Measurements from ENCODE around the gene MVB12B.

DNA sequence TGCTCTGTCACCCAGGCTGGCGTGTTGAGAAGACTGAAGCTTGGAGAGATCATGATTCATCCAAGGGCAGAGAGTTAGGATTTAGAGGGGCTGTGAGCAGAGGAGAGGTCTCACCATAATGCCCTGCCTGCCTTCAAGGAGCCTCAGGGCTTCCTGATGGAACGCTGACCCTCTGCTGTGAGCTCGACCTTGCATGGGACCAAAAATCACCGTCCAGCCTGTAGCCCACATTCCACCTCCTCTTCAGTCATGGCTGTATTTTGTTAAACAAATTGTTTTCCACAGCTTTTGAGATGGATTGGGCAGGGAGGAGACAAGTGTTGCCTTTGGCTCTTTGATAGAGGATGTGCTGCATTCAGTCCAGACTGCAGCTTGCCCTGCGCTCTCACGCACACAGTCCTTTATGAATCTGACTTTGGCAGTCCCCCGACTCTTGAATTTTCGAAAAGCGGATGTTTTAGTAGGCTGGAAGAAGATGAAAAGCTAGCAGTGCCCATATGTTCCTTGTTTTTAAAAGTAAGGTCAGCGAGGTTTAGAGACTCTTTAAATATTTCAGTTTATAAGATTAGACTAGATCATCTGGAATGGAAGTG lies 79.5 kb downstream of the MVB12B start:
- TF ChIP-seq, protein P1, sequence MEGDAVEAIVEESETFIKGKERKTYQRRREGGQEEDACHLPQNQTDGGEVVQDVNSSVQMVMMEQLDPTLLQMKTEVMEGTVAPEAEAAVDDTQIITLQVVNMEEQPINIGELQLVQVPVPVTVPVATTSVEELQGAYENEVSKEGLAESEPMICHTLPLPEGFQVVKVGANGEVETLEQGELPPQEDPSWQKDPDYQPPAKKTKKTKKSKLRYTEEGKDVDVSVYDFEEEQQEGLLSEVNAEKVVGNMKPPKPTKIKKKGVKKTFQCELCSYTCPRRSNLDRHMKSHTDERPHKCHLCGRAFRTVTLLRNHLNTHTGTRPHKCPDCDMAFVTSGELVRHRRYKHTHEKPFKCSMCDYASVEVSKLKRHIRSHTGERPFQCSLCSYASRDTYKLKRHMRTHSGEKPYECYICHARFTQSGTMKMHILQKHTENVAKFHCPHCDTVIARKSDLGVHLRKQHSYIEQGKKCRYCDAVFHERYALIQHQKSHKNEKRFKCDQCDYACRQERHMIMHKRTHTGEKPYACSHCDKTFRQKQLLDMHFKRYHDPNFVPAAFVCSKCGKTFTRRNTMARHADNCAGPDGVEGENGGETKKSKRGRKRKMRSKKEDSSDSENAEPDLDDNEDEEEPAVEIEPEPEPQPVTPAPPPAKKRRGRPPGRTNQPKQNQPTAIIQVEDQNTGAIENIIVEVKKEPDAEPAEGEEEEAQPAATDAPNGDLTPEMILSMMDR (IDR thresholded peaks at IDR 0.05; ENCODE audit: insufficient read depth, low read length, poor library complexity, severe bottlenecking): no peak
- TF ChIP-seq EZH2phosphoT487 (conservative IDR thresholded peaks at IDR 0.05; ENCODE audit: low read length): no peak

Measured in SU-DHL-6 (cell line).